ENCODE data around the gene KDM4C. TPM values are rescaled to one million over a fixed set of nuclear protein-coding genes. Genes with fewer than 3 reads are reported as not detected.
"Not testable (repeated sequence)": the region's sequence is repeated elsewhere in the genome, so short reads cannot be mapped to it uniquely, and the experiment has no call there.

Gene KDM4C
- total RNA-seq, 4 donors from 2014 or later: 25.2 to 41.1 (median 26.4) TPM

GRCh38 chr9:7177383-7177782 is 419.6 kb downstream of the KDM4C start:
- intact Hi-C loops (cut with DNase I): no loop called here
- no peak for DNase-seq (ENCODE audit: extremely low spot score)
- H3K4me3 ChIP-seq: no peak overlapping the region
- peaks cover 0 to 29% (median 21%) of the 10 kb centered on the region in 4 donors for H3K36me3 ChIP-seq
- H3K9me3 ChIP-seq: no peaks in the 10 kb centered on the region
- no peaks in the 10 kb centered on the region for H3K27me3 ChIP-seq
- no peak overlapping the region for H3K27ac ChIP-seq (replicated peaks in 1 of 4)
- no peaks in the 10 kb centered on the region for H3K4me1 ChIP-seq
- TF ChIP-seq CTCF (IDR thresholded peaks at IDR 0.05): no peak
- TF ChIP-seq EP300 (IDR thresholded peaks at IDR 0.05): no peak
- no peak for TF ChIP-seq POLR2A (IDR thresholded peaks at IDR 0.05; ENCODE audit: low read depth)
- TF ChIP-seq POLR2AphosphoS5 (IDR thresholded peaks at IDR 0.05): no peak
- WGBS: 88% methylated on average over 3 of the region's 3 CpGs

- 72% methylated on average over 7 of the region's 7 CpGs for WGBS
- intact Hi-C loops (cut with DNase I): no loop called here
- no peak for DNase-seq (ENCODE audit: extremely low spot score)
- H3K27me3 ChIP-seq: no peaks in the 10 kb centered on the region
- H3K36me3 ChIP-seq: peaks cover 0 to 22% (median 20%) of the 10 kb centered on the region in 4 donors
- H3K27ac ChIP-seq (replicated peaks in 1 of 4): no peak overlapping the region
- H3K4me1 ChIP-seq: no peaks in the 10 kb centered on the region
- TF ChIP-seq POLR2A (IDR thresholded peaks at IDR 0.05; ENCODE audit: low read depth) (no peak), CTCF (IDR thresholded peaks at IDR 0.05) (no peak), EP300 (IDR thresholded peaks at IDR 0.05) (no peak), POLR2AphosphoS5 (IDR thresholded peaks at IDR 0.05) (no peak)
- H3K9me3 ChIP-seq: no peaks in the 10 kb centered on the region
- H3K4me3 ChIP-seq: no peak overlapping the region
Observed at GRCh38 chr9:7178729-7179128, 421.0 kb downstream of the KDM4C start.

- WGBS: 97% methylated on average over 5 of the region's 5 CpGs
Observed at GRCh38 chr9:7180247-7180646, 422.5 kb downstream of the KDM4C start.

GRCh38 chr9:7183139-7183538 is 425.4 kb downstream of the KDM4C start:
- H3K27ac ChIP-seq (replicated peaks in 1 of 4); H3K4me3 ChIP-seq; intact Hi-C loops (cut with DNase I); H3K9me3 ChIP-seq; H3K4me1 ChIP-seq; DNase-seq (ENCODE audit: extremely low spot score); H3K27me3 ChIP-seq; H3K36me3 ChIP-seq: not testable (repeated sequence)
- 79% methylated on average over 7 of the region's 7 CpGs for WGBS

More at GRCh38 chr9:7180247-7180646, 422.5 kb downstream of the KDM4C start:
- Histone ChIP-seq H3K27ac (replicated peaks in 1 of 4) (no peak overlapping the region), H3K27me3 (no peaks in the 10 kb centered on the region), H3K4me3 (no peak overlapping the region), H3K4me1 (no peaks in the 10 kb centered on the region), H3K36me3 (peaks cover 0 to 16% (median 13%) of the 10 kb centered on the region in 4 donors), H3K9me3 (no peaks in the 10 kb centered on the region)
- intact Hi-C loops (cut with DNase I): no loop called here
- TF ChIP-seq CTCF (IDR thresholded peaks at IDR 0.05) (no peak), EP300 (IDR thresholded peaks at IDR 0.05) (no peak), POLR2AphosphoS5 (IDR thresholded peaks at IDR 0.05) (no peak), POLR2A (IDR thresholded peaks at IDR 0.05; ENCODE audit: low read depth) (no peak)
- DNase-seq (ENCODE audit: extremely low spot score): no peak

- no peaks in the 10 kb centered on the region for H3K36me3 ChIP-seq
- no peak overlapping the region for H3K4me3 ChIP-seq
- H3K27me3 ChIP-seq: no peaks in the 10 kb centered on the region
- intact Hi-C loops (cut with DNase I): no loop called here
- TF ChIP-seq POLR2AphosphoS5 (IDR thresholded peaks at IDR 0.05) (no peak), EP300 (IDR thresholded peaks at IDR 0.05) (no peak), POLR2A (IDR thresholded peaks at IDR 0.05; ENCODE audit: low read depth) (no peak), CTCF (IDR thresholded peaks at IDR 0.05) (no peak)
- no peak for DNase-seq (ENCODE audit: extremely low spot score)
- H3K27ac ChIP-seq (replicated peaks in 1 of 4): no peak overlapping the region
- H3K4me1 ChIP-seq: peaks cover 0 to 8% (median 1%) of the 10 kb centered on the region in 4 donors
- peaks cover 0 to 10% (median 2%) of the 10 kb centered on the region in 4 donors for H3K9me3 ChIP-seq
Observed at GRCh38 chr9:7185612-7186011, 427.8 kb downstream of the KDM4C start.
